Left ventricle myocardium inferior (tissue), 1 donor: Measurements from ENCODE around the gene MCM8. TPM values are rescaled to one million over a fixed set of nuclear protein-coding genes. Genes with fewer than 3 reads are reported as not detected.

Experiments
- DNase-seq: peaks from one replicate; pipeline ENCODE4 v3.0.0-alpha.2; 2020
- H3K27ac ChIP-seq: fragments of 200-600 bp; replicated peaks from 2 replicates; pipeline ENCODE4 v1.8.0; 2021
- H3K27me3 ChIP-seq: fragments of 200-600 bp; 2 replicates; pipeline ENCODE4 v1.8.0; 2021; ENCODE audit warnings: low read depth
- H3K36me3 ChIP-seq: fragments of 200-600 bp; 2 replicates; pipeline ENCODE4 v1.8.0; 2021
- H3K4me1 ChIP-seq: fragments of 200-600 bp; 2 replicates; pipeline ENCODE4 v1.8.0; 2021
- H3K4me3 ChIP-seq: fragments of 200-600 bp; 2 replicates; pipeline ENCODE4 v1.8.0; 2021; ENCODE audit warnings: mild to moderate bottlenecking, moderate library complexity
- H3K9me3 ChIP-seq: fragments of 200-600 bp; replicated peaks from 2 replicates; pipeline ENCODE4 v1.8.0; 2021
- intact Hi-C: fragments of 100-400 bp; cut with micrococcal nuclease; formaldehyde crosslinking; loops from one replicate; pipeline ENCODE4 v1.11.0; 2022
- total RNA-seq: library from RNA; stranded (reverse); fragmentation: NEBNext Ultra II Directional; extraction: Animal tissue kit (Norgen Biotek cat#: 25700); gene quantifications from one replicate; pipeline ENCODE4 v1.2.1, GENCODE V29; 2021
- TF ChIP-seq, protein P1 (sequence below): fragments of 200-600 bp; IDR thresholded peaks from 2 replicates; pipeline ENCODE4 v1.8.0; 2021; ENCODE audit warnings: antibody characterized with exemption, mild to moderate bottlenecking, borderline replicate concordance
- donor health status: DM: no; HTN: yes; CAD: no; lungs with severe emphysema.

MCM8 gene
- total RNA-seq, 1 donor from 2014 or later = 6.9 TPM

DNA sequence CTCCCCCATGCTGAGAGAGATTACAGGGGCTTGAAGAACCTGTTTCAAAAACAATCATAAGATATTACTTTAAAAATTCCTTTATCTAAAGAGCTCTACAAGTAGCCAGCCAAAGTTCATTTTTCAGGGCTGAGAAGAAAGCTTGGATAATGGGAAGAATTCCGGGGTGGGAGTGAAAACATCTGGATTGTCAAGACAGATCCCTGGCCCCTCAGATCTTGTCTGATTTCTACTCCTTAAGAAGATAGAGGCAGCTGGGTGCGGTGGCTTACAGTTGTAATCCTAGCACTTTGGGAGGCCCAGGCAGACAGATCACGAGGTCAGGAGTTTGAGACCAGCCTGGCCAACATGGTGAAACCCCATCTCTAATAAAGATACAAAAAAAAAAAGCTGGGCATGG lies 24.9 kb upstream of the MCM8 start:
- H3K9me3 ChIP-seq = no peaks in the 10 kb centered on the region
- H3K27ac ChIP-seq = no peak overlapping the region
- no peak overlapping the region for H3K4me3 ChIP-seq
- H3K4me1 ChIP-seq = no peaks in the 10 kb centered on the region
- TF ChIP-seq, protein P1, sequence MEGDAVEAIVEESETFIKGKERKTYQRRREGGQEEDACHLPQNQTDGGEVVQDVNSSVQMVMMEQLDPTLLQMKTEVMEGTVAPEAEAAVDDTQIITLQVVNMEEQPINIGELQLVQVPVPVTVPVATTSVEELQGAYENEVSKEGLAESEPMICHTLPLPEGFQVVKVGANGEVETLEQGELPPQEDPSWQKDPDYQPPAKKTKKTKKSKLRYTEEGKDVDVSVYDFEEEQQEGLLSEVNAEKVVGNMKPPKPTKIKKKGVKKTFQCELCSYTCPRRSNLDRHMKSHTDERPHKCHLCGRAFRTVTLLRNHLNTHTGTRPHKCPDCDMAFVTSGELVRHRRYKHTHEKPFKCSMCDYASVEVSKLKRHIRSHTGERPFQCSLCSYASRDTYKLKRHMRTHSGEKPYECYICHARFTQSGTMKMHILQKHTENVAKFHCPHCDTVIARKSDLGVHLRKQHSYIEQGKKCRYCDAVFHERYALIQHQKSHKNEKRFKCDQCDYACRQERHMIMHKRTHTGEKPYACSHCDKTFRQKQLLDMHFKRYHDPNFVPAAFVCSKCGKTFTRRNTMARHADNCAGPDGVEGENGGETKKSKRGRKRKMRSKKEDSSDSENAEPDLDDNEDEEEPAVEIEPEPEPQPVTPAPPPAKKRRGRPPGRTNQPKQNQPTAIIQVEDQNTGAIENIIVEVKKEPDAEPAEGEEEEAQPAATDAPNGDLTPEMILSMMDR = no peak
- DNase-seq = no peak
- no peaks in the 10 kb centered on the region for H3K36me3 ChIP-seq
- intact Hi-C loops = loop anchor here (10.0 kb wide), 1 partner anchor 121 kb away; no protein-coding TSS in a partner anchor
- H3K27me3 ChIP-seq = peaks cover 15% of the 10 kb centered on the region

DNA sequence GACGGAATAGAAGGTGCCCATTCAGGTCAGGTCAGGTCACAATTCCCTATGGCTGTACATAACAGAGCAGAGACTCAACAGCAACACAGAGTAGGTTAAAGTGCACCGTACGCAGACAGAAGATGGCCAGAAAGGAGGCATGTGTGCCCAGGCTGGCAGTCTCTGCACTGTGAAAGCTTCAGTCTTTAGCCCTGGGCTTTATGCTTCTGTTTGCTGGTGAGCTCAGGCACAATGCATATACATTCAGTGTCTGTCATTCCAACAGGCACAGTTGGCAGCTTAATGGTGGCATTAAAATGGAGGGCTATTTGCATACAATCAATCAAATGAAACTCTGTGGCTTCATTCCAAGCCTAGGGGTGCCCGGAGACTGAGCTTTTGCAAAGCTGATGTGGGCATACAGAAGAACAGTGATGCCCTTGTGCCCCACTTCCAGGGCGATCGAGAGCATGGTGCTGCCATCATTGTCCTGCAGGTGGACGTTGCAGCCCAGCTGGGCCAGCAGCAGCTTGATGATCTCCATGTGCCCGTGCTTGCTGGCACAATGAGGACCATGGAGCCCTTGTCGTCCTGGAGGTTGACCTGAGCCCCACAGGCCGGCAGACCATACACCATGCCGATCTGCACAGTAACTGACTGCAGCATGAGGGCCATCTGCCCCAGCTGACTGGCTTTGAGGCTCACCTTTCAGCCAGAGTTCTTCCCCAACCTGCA lies 22.5 kb upstream of the MCM8 start:
- intact Hi-C loops = loop anchor here (10.0 kb wide), 1 partner anchor 123 kb away; no protein-coding TSS in a partner anchor
- TF ChIP-seq, protein P1 = no peak
- Histone ChIP-seq H3K9me3 (no peaks in the 10 kb centered on the region), H3K27ac (no peak overlapping the region), H3K4me1 (no peaks in the 10 kb centered on the region), H3K4me3 (no peak overlapping the region), H3K27me3 (peaks cover 7% of the 10 kb centered on the region), H3K36me3 (no peaks in the 10 kb centered on the region)
- no peak for DNase-seq

DNA sequence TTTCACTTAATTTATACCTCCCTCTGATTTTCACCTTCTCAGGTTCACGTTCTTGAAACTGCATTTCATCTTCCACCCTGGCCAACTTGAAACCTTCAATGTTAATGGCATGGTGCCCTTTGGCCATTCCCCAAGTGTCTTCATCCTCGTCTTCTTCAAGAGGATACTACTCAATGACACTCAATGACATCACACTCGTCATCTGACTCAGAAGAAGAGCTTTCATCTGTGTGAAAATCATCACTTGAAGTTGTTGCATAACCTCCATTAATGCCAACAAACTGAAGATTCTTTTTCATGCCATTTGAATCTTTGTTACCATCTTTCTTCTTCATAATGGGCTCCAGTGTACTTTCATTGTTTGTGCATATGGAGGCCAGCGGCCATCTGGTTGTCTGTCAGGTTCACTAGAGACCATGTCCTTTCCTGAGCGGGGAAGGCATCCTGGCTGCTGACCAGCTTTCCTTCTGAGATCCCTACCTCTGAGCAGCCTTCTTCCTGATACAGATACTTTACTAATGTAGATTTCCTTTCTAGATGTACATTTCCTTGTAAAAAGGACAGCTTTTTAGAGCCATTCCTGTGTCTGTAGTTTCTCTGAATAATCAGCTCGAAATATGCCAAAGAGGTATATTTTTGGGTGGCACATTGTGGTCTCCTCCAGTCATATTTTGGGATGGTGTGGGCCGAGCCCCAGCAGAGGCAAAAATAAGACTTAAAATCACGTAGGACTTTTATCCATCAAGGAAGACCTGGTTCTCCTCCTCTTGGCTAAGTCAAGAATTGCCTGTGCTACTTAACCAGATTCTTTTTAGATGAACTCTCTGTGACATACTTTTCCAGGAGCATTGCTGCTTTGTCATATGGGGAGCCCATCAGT lies 21.4 kb upstream of the MCM8 start:
- Histone ChIP-seq H3K4me3 (no peak overlapping the region), H3K27me3 (peaks cover 3% of the 10 kb centered on the region), H3K9me3 (no peaks in the 10 kb centered on the region), H3K4me1 (no peaks in the 10 kb centered on the region), H3K27ac (no peak overlapping the region), H3K36me3 (no peaks in the 10 kb centered on the region)
- TF ChIP-seq, protein P1 = no peak
- no peak for DNase-seq
- intact Hi-C loops = loop anchor here (10.0 kb wide), 1 partner anchor 124 kb away; no protein-coding TSS in a partner anchor

DNA sequence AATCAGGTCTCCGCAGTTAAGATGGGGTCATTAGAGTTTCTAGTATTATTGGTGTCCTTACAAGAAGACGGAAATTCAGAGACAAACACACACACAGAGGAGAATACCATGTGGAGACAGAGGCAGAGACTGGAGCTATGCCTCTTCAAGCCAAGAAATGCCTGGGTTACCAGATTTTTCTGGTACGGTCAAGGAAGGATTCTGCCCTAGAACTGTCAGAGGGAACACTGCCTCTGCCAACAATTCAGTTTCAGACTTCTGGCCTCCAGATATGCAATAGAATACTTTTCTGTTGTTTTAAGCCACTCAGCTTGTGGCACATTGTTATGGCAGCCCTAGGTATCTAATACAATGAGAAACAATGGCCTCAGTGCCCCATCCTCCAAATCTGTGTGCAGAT lies 19.0 kb upstream of the MCM8 start:
- intact Hi-C loops = no loop called here
- no peak for DNase-seq

DNA sequence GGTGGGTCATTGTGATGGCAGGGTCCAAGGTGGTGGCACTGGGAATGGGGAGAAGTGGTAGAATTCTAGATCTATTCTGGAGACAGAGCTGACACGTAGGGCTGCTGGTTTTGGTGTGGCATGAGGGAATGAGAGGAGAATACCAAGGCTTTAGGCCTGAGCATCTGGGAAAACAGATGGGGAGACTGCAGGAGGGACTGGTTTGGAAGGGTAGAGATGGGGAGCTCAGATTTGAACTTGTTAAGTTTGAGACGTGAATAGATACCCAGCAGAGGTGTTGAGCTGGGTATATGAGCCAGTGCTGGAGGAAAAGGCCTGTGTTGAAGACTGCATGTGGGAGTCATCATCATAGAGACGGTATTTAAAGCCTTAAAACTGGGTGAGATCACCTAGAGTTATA lies 17.7 kb upstream of the MCM8 start:
- Histone ChIP-seq H3K36me3 (peaks cover 4% of the 10 kb centered on the region), H3K4me1 (no peaks in the 10 kb centered on the region), H3K27ac (no peak overlapping the region), H3K9me3 (no peaks in the 10 kb centered on the region), H3K4me3 (no peak overlapping the region), H3K27me3 (peaks cover 3% of the 10 kb centered on the region)
- intact Hi-C loops = no loop called here
- TF ChIP-seq, protein P1 = no peak
- no peak for DNase-seq

More for the DNA sequence above, 19.0 kb upstream of the MCM8 start:
- H3K9me3 ChIP-seq = no peaks in the 10 kb centered on the region
- H3K36me3 ChIP-seq = no peaks in the 10 kb centered on the region
- H3K27ac ChIP-seq = no peak overlapping the region
- no peaks in the 10 kb centered on the region for H3K4me1 ChIP-seq
- no peak overlapping the region for H3K4me3 ChIP-seq
- TF ChIP-seq, protein P1 = no peak
- H3K27me3 ChIP-seq = peaks cover 3% of the 10 kb centered on the region
